ENCODE results near the gene GMDS.

GRCh38 chr6:1729750-1730140, 515.7 kb downstream of the GMDS start:
- TF ChIP-seq EZH2 (IDR thresholded peaks at IDR 0.05; ENCODE audit: insufficient read depth, poor library complexity, severe bottlenecking): no peak
- TF ChIP-seq EZH2phosphoT487 (IDR thresholded peaks at IDR 0.05; ENCODE audit: insufficient read depth, low read depth): no peak
